Measurements from ENCODE around the gene SLC24A3. TPM values are rescaled to one million over a fixed set of nuclear protein-coding genes. Genes with fewer than 3 reads are reported as not detected.

Gene SLC24A3
- total RNA-seq, 1 donor from 2014 or later, result 0.96 TPM

DNA sequence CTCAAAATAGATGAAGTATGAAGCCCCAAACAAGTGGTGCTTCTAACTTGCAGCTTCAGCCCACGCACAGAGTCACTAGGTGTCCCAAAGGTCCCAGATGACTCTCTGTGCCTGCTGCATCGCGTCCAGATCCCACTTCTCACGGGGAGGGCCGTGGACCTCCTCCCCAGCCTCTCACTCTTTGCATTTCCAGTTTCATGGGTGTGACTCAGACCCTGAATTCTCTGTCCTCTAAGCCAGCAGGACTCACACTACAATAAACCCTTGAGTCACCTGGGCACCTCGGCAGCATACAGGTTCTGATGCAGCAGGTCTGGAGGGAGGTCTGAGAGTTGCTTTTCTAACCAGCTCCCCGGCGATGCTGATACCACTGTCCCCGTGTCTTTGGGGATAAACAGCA, 431.6 kb downstream of the SLC24A3 start:
- Mint-ChIP-seq H3K36me3 (ENCODE audit: insufficient read depth) (no peaks in the 10 kb centered on the region), H3K27ac (no peak overlapping the region), H3K4me1 (ENCODE audit: low read depth) (no peaks in the 10 kb centered on the region), H3K4me3 (ENCODE audit: low read depth) (no peak overlapping the region), H3K27me3 (peaks cover 5% of the 10 kb centered on the region), H3K9me3 (ENCODE audit: low read depth) (no peaks in the 10 kb centered on the region)
- no peak for TF ChIP-seq CTCF (IDR thresholded peaks at IDR 0.05; ENCODE audit: unreplicated experiment)
- no peak for DNase-seq (ENCODE audit: low spot score, unreplicated experiment)

GRCh38 chr20:19646963-19647362, 434.5 kb downstream of the SLC24A3 start:
- no peaks in the 10 kb centered on the region for H3K36me3 Mint-ChIP-seq (ENCODE audit: insufficient read depth)
- peaks cover 5% of the 10 kb centered on the region for H3K27me3 Mint-ChIP-seq
- no peak overlapping the region for H3K27ac Mint-ChIP-seq
- no peaks in the 10 kb centered on the region for H3K4me1 Mint-ChIP-seq (ENCODE audit: low read depth)
- DNase-seq (ENCODE audit: low spot score, unreplicated experiment), result no peak
- H3K4me3 Mint-ChIP-seq (ENCODE audit: low read depth), result no peak overlapping the region
- peaks cover 3% of the 10 kb centered on the region for H3K9me3 Mint-ChIP-seq (ENCODE audit: low read depth)
- TF ChIP-seq CTCF (IDR thresholded peaks at IDR 0.05; ENCODE audit: unreplicated experiment), result no peak

DNA sequence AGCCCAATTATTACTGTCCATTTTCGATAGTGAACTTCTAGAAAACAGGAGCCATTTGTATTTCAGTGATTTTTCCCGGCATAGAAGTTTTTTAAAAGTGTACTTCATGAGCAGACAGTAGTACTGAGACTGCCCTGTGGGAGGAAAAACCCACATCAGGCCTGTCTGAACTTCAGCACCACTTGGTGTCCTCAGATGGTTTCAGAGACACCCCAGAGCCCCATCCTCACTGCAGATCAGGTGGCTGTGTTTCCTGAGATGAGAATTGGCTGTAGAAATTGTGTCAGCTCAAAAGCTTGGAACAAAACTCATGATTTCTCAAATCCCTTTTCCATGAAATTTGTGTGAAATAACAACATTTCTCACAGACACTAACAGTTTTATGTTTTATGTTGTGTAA, 435.6 kb downstream of the SLC24A3 start:
- H3K27me3 Mint-ChIP-seq, result peaks cover 5% of the 10 kb centered on the region
- TF ChIP-seq CTCF (IDR thresholded peaks at IDR 0.05; ENCODE audit: unreplicated experiment), result no peak
- peaks cover 3% of the 10 kb centered on the region for H3K9me3 Mint-ChIP-seq (ENCODE audit: low read depth)
- no peak overlapping the region for H3K4me3 Mint-ChIP-seq (ENCODE audit: low read depth)
- H3K27ac Mint-ChIP-seq, result no peak overlapping the region
- no peaks in the 10 kb centered on the region for H3K4me1 Mint-ChIP-seq (ENCODE audit: low read depth)
- no peaks in the 10 kb centered on the region for H3K36me3 Mint-ChIP-seq (ENCODE audit: insufficient read depth)
- no peak for DNase-seq (ENCODE audit: low spot score, unreplicated experiment)

GRCh38 chr20:19649041-19649440, 436.6 kb downstream of the SLC24A3 start:
- DNase-seq (ENCODE audit: low spot score, unreplicated experiment), result no peak
- H3K27ac Mint-ChIP-seq, result no peak overlapping the region
- no peaks in the 10 kb centered on the region for H3K36me3 Mint-ChIP-seq (ENCODE audit: insufficient read depth)
- no peaks in the 10 kb centered on the region for H3K4me1 Mint-ChIP-seq (ENCODE audit: low read depth)
- no peak overlapping the region for H3K4me3 Mint-ChIP-seq (ENCODE audit: low read depth)
- peaks cover 3% of the 10 kb centered on the region for H3K9me3 Mint-ChIP-seq (ENCODE audit: low read depth)
- peaks cover 5% of the 10 kb centered on the region for H3K27me3 Mint-ChIP-seq
- no peak for TF ChIP-seq CTCF (IDR thresholded peaks at IDR 0.05; ENCODE audit: unreplicated experiment)

- H3K36me3 Mint-ChIP-seq (ENCODE audit: insufficient read depth), result no peaks in the 10 kb centered on the region
- no peak for DNase-seq (ENCODE audit: low spot score, unreplicated experiment)
These were observed 440.2 kb downstream of the SLC24A3 start for GRCh38 chr20:19652591-19653026.

More at GRCh38 chr20:19652591-19653026, 440.2 kb downstream of the SLC24A3 start:
- no peak overlapping the region for H3K4me3 Mint-ChIP-seq (ENCODE audit: low read depth)
- no peak for TF ChIP-seq CTCF (IDR thresholded peaks at IDR 0.05; ENCODE audit: unreplicated experiment)
- H3K27ac Mint-ChIP-seq, result no peak overlapping the region
- H3K4me1 Mint-ChIP-seq (ENCODE audit: low read depth), result no peaks in the 10 kb centered on the region
- H3K9me3 Mint-ChIP-seq (ENCODE audit: low read depth), result peaks cover 3% of the 10 kb centered on the region
- H3K27me3 Mint-ChIP-seq, result peaks cover 2% of the 10 kb centered on the region
